Adrenal gland (tissue), 12 donors: ENCODE measurements around the gene ADAMTS13. TPM values are rescaled to one million over a fixed set of nuclear protein-coding genes. Genes with fewer than 3 reads are reported as not detected.

Experiments
- DNase-seq, 7 donors: peaks; one replicate each; pipeline ENCODE4 v3.0.0-alpha.2; 2019 to 2020
- H3K27ac ChIP-seq, 5 donors: fragments of 200-600 bp; sonication (generic) in 4 of 5; 1 replicate in 3 of 5; 2 replicates in 2 of 5; pipeline versions ENCODE4 v1.5.1 to v1.8.0; 2016 to 2020; ENCODE audit warnings: mild to moderate bottlenecking in 1 of 5
- H3K27me3 ChIP-seq: fragments of 200-600 bp; 2 replicates; pipeline ENCODE4 v1.8.0; 2021
- H3K36me3 ChIP-seq, 2 donors: fragments of 200-600 bp; replicated peaks in 1 of 2; 1 replicate in 1 of 2; 2 replicates in 1 of 2; pipeline versions ENCODE4 v1.5.1 to v1.8.0; 2018 to 2022
- H3K4me1 ChIP-seq, 2 donors: fragments of 200-600 bp; replicated peaks in 1 of 2; 1 replicate in 1 of 2; 2 replicates in 1 of 2; pipeline versions ENCODE4 v1.5.1 to v1.8.0; 2018 to 2021
- H3K4me3 ChIP-seq, 4 donors: fragments of 200-600 bp; sonication (generic) in 3 of 4; one replicate each; pipeline ENCODE4 v1.5.1; 2016 to 2018
- H3K9me3 ChIP-seq, 3 donors: fragments of 200-600 bp; sonication (generic) in 1 of 3; replicated peaks in 1 of 3; 1 replicate in 2 of 3; 2 replicates in 1 of 3; pipeline versions ENCODE4 v1.5.1 to v1.8.0; 2016 to 2021
- CTCF ChIP-seq, 6 experiments: fragments of 450-650 bp in 4 of 6; fragments of 200-600 bp in 2 of 6; sonication (generic) in 1 of 6; IDR thresholded peaks; 1 replicate in 5 of 6; 2 replicates in 1 of 6; pipeline versions ENCODE4 v1.5.1 to v1.8.0; 2016 to 2021; ENCODE audit warnings: antibody characterized with exemption in 6 of 6, mild to moderate bottlenecking in 2 of 6, moderate library complexity in 1 of 6
- POLR2A ChIP-seq, 2 donors: fragments of 450-650 bp; IDR thresholded peaks; one replicate each; pipeline ENCODE4 v1.6.1; 2017; ENCODE audit warnings: antibody characterized with exemption in 2 of 2, mild to moderate bottlenecking in 2 of 2, moderate library complexity in 1 of 2
- WGBS, 4 donors: extraction: QIAGEN DNeasy Blood & Tissue Kit in 2 of 4; methylation state at CpG; one replicate each; pipeline versions ENCODE4 v1.1.5 to v1.1.7; 2013 to 2017; 5-methylcytosine and 5-hydroxymethylcytosine counted together
- intact Hi-C, 2 donors: fragments of 100-400 bp; cut with DNase I; formaldehyde crosslinking; loops; one replicate each; pipeline versions ENCODE4 v1.14.1 to v1.15.0; 2022 to 2023
- polyA plus RNA-seq, 3 donors: library from polyadenylated mRNA; stranded (reverse); fragments of 200-250 nt in 2 of 3; fragments of 350-450 nt in 1 of 3; fragmentation: Illumina TruSeq in 1 of 3; extraction: RNeasy Lipid Tissue Mini Kit (QIAGEN cat#74804) in 1 of 3; gene quantifications; one replicate each; pipeline ENCODE4 v1.2.3, GENCODE V29; 2013 to 2014
- total RNA-seq, 9 donors: library from RNA; depleted of rRNA in 4 of 9; stranded (reverse); fragments of >200 nt in 4 of 9; fragments of 120-200 nt in 1 of 9; fragmentation: NEBNext Ultra II Directional in 1 of 9; extraction: Animal tissue kit (Norgen Biotek cat#: 25700) in 1 of 9; gene quantifications; one replicate each; pipeline versions ENCODE4 v1.1.0 to v1.2.4, GENCODE V29; 2013 to 2023
- donor health status: healthy with polysubstance abuse.
- donor health status: Bipolar disorder and iron deficiency.
- donor health status: DM: yes; HTN: yes; CAD: no.
- donor health status: DM: no; HTN: no; CAD: no.
- donor health status: DM: no; HTN: no; CAD: no.
- donor health status: DM: yes; HTN: yes; CAD: no.

ADAMTS13 gene
- total and polyA plus RNA-seq, 12 donors: 0.15 to 19.9 (median 2.0) TPM

DNA sequence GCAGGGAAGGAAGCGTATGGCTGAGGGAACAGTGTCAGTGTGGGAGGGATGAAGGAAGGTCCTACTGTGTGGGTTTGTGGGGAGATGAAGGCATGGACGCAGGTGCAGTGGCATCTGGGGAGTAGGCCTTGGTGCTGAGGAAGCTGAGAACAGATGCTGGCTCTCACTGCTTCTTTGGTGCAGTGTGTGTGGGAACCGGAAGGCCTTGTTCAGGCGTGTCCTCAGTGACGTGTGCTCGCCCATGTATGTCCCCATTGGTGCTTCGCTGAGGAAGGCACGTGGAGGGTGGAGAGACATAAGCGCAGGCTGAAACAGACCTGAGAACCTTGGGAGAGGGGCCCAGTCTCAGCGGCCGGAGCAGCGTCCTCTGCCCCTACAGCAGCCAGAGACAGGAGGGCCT lies 18.7 kb downstream of the ADAMTS13 start:
- Histone ChIP-seq H3K27ac (no peak overlapping the region), H3K27me3 (no peaks in the 10 kb centered on the region), H3K9me3 (no peaks in the 10 kb centered on the region), H3K4me1 (no peaks in the 10 kb centered on the region), H3K36me3 (no peaks in the 10 kb centered on the region), H3K4me3 (no peak overlapping the region)
- 89 to 95% (median 91%) methylated on average over 12 of the region's 12 CpGs for WGBS, 4 donors
- intact Hi-C loops: no loop called here
- DNase-seq: no peak
- TF ChIP-seq CTCF (IDR thresholded peaks at IDR 0.05): no peak
- TF ChIP-seq POLR2A (IDR thresholded peaks at IDR 0.05): no peak

- H3K36me3 ChIP-seq: no peaks in the 10 kb centered on the region
- WGBS, 4 donors: 75 to 86% (median 77%) methylated on average over 4 to 5 of the region's 5 CpGs
- no peaks in the 10 kb centered on the region for H3K27me3 ChIP-seq
- DNase-seq: no peak
- H3K9me3 ChIP-seq: no peaks in the 10 kb centered on the region
- H3K4me3 ChIP-seq: no peak overlapping the region
- H3K27ac ChIP-seq: no peak overlapping the region
- intact Hi-C loops: no loop called here
- TF ChIP-seq POLR2A (IDR thresholded peaks at IDR 0.05) (no peak), CTCF (IDR thresholded peaks at IDR 0.05) (no peak)
- H3K4me1 ChIP-seq: no peaks in the 10 kb centered on the region
Measured at GRCh38 chr9:133441571-133441970, 19.4 kb downstream of the ADAMTS13 start.

DNA sequence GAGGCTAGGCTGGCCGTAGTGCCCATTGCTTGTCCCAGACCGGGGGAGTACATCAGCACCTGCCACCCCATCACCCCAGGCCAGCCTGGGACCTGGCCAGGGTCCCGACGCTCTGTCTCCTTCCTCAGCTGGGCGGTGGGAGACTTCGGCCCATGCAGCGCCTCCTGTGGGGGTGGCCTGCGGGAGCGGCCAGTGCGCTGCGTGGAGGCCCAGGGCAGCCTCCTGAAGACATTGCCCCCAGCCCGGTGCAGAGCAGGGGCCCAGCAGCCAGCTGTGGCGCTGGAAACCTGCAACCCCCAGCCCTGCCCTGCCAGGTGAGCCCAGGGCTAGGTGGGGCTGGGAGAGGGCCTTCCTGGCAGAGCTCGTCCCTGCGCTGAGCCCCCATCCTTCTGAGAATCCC lies 21.1 kb downstream of the ADAMTS13 start:
- 88 to 93% (median 91%) methylated on average over 2 to 15 of the region's 15 CpGs; no CpG with 5 or more reads in 1 of the 4 donors for WGBS, 4 donors
- no peaks in the 10 kb centered on the region for H3K9me3 ChIP-seq
- no peak overlapping the region for H3K4me3 ChIP-seq
- H3K27ac ChIP-seq: no peak overlapping the region
- no peak for TF ChIP-seq CTCF (IDR thresholded peaks at IDR 0.05)
- no peak for TF ChIP-seq POLR2A (IDR thresholded peaks at IDR 0.05)
- H3K36me3 ChIP-seq: no peaks in the 10 kb centered on the region
- no peak for DNase-seq
- H3K27me3 ChIP-seq: no peaks in the 10 kb centered on the region
- intact Hi-C loops: no loop called here
- no peaks in the 10 kb centered on the region for H3K4me1 ChIP-seq

GRCh38 chr9:133443982-133444381 lies 21.8 kb downstream of the ADAMTS13 start:
- no peak overlapping the region for H3K4me3 ChIP-seq
- H3K9me3 ChIP-seq: no peaks in the 10 kb centered on the region
- TF ChIP-seq CTCF (IDR thresholded peaks at IDR 0.05) (no peak), POLR2A (IDR thresholded peaks at IDR 0.05) (no peak)
- no peak overlapping the region for H3K27ac ChIP-seq
- H3K36me3 ChIP-seq: no peaks in the 10 kb centered on the region
- DNase-seq: no peak
- 81 to 92% (median 84%) methylated on average over 7 to 8 of the region's 8 CpGs for WGBS, 4 donors
- no peaks in the 10 kb centered on the region for H3K4me1 ChIP-seq
- intact Hi-C loops: no loop called here
- no peaks in the 10 kb centered on the region for H3K27me3 ChIP-seq
